ENCODE results near the gene UBE2G2. TPM values are rescaled to one million over a fixed set of nuclear protein-coding genes. Genes with fewer than 3 reads are reported as not detected.

UBE2G2 gene
- polyA plus RNA-seq, 1 donor from 2014 or later: 127 TPM

DNA sequence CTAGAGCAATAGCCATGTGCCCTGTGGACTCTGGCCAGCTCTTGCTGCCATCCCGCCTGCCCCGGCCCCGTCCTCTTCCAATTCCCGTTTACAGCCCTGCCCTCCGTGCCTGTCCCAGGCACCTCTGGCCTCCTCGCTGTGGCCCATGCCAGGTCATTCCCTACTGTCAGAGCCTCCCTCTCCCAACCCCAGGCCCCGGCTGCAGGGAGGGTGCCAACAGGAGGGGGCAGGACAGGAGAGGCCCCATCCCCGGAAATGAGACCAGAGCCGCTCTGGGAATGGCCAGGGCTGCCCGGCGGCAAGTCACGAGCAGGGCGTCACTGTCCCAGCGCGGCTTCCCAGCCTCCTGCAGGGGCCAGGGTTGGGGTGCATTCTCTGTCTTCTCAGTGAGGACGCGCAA, 66.8 kb downstream of the UBE2G2 start:
- H3K4me3 ChIP-seq (ENCODE audit: low read length): no peak overlapping the region
- no peaks in the 10 kb centered on the region for H3K36me3 ChIP-seq (ENCODE audit: insufficient read depth, low read length)
- no peaks in the 10 kb centered on the region for H3K79me2 ChIP-seq (replicated peaks; ENCODE audit: insufficient read depth, low read length)
- H3K9ac ChIP-seq (ENCODE audit: low read length): no peak overlapping the region
- no peaks in the 10 kb centered on the region for H4K20me1 ChIP-seq (ENCODE audit: insufficient read depth)
- TF ChIP-seq CTCF (IDR thresholded peaks at IDR 0.05; ENCODE audit: poor library complexity, severe bottlenecking) (no peak), RAD21 (conservative IDR thresholded peaks at IDR 0.05) (no peak), EP300 (conservative IDR thresholded peaks at IDR 0.05; ENCODE audit: poor library complexity, severe bottlenecking) (no peak), TAF1 (IDR thresholded peaks at IDR 0.05; ENCODE audit: low read depth) (no peak), MXI1 (conservative IDR thresholded peaks at IDR 0.05; ENCODE audit: poor library complexity, severe bottlenecking) (no peak), EZH2 (IDR thresholded peaks at IDR 0.05; ENCODE audit: borderline replicate concordance, insufficient read depth, low read length, poor library complexity, severe bottlenecking) (no peak), POLR2AphosphoS5 (IDR thresholded peaks at IDR 0.05) (no peak), SMC3 (conservative IDR thresholded peaks at IDR 0.05; ENCODE audit: poor library complexity) (no peak)
- TF ChIP-seq, protein P1, sequence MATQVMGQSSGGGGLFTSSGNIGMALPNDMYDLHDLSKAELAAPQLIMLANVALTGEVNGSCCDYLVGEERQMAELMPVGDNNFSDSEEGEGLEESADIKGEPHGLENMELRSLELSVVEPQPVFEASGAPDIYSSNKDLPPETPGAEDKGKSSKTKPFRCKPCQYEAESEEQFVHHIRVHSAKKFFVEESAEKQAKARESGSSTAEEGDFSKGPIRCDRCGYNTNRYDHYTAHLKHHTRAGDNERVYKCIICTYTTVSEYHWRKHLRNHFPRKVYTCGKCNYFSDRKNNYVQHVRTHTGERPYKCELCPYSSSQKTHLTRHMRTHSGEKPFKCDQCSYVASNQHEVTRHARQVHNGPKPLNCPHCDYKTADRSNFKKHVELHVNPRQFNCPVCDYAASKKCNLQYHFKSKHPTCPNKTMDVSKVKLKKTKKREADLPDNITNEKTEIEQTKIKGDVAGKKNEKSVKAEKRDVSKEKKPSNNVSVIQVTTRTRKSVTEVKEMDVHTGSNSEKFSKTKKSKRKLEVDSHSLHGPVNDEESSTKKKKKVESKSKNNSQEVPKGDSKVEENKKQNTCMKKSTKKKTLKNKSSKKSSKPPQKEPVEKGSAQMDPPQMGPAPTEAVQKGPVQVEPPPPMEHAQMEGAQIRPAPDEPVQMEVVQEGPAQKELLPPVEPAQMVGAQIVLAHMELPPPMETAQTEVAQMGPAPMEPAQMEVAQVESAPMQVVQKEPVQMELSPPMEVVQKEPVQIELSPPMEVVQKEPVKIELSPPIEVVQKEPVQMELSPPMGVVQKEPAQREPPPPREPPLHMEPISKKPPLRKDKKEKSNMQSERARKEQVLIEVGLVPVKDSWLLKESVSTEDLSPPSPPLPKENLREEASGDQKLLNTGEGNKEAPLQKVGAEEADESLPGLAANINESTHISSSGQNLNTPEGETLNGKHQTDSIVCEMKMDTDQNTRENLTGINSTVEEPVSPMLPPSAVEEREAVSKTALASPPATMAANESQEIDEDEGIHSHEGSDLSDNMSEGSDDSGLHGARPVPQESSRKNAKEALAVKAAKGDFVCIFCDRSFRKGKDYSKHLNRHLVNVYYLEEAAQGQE (IDR thresholded peaks at IDR 0.05; ENCODE audit: borderline replicate concordance): no peak
- H3F3A ChIP-seq (ENCODE audit: insufficient read depth, low read length, poor library complexity, severe bottlenecking): no peaks in the 10 kb centered on the region
- no peak overlapping the region for H3K4me2 ChIP-seq (ENCODE audit: low read length)
- no peaks in the 10 kb centered on the region for H3K9me2 ChIP-seq (ENCODE audit: insufficient read depth, low read length)
- H3K27ac ChIP-seq (ENCODE audit: low read length): no peak overlapping the region
- no peaks in the 10 kb centered on the region for H3K27me3 ChIP-seq (ENCODE audit: insufficient read depth, low read depth, low read length)
- H2AFZ ChIP-seq (ENCODE audit: low read depth, low read length): no peak overlapping the region
- H3K9me3 ChIP-seq (ENCODE audit: low read length): peaks cover 11% of the 10 kb centered on the region

DNA sequence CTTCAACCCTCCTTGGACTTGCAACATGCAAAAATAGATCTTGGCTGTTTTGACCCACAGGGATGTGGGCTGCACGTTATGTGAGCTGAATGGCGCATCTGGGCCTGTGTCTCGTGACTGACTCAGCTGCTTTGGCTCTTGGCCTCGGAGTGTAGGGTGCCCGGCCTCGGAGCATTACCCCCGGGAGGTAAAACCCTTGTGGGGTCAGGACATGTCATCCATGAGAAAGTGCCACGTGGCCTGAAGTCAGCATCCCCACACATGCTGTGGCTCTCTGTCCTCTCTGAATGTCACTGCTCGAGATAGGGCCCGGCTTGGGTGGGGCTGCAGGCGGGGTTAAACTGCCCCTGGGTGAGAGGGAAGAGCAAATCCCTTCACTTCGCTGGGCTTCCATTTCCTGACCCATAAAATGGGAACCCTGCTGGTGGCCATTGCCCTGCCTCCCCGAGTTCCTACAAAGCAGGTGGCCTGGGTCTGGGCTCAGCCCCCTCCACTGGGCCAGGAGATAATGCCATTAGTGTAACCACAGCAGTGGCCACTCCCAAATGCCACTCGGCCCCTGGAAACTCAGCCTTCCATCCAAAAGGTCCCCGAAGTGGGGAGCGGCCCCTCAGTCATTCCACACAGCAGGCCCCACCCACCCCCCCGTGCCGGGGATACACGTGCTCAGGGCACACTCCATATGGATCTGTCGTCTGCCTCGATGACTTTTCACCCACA, 67.4 kb downstream of the UBE2G2 start:
- H3K79me2 ChIP-seq (replicated peaks; ENCODE audit: insufficient read depth, low read length): no peaks in the 10 kb centered on the region
- H3K4me3 ChIP-seq (ENCODE audit: low read length): no peak overlapping the region
- H4K20me1 ChIP-seq (ENCODE audit: insufficient read depth): no peaks in the 10 kb centered on the region
- no peaks in the 10 kb centered on the region for H3F3A ChIP-seq (ENCODE audit: insufficient read depth, low read length, poor library complexity, severe bottlenecking)
- no peak overlapping the region for H3K27ac ChIP-seq (ENCODE audit: low read length)
- H3K27me3 ChIP-seq (ENCODE audit: insufficient read depth, low read depth, low read length): no peaks in the 10 kb centered on the region
- H3K9me2 ChIP-seq (ENCODE audit: insufficient read depth, low read length): no peaks in the 10 kb centered on the region
- no peak overlapping the region for H2AFZ ChIP-seq (ENCODE audit: low read depth, low read length)
- no peak overlapping the region for H3K9ac ChIP-seq (ENCODE audit: low read length)
- no peaks in the 10 kb centered on the region for H3K36me3 ChIP-seq (ENCODE audit: insufficient read depth, low read length)
- peaks cover 11% of the 10 kb centered on the region for H3K9me3 ChIP-seq (ENCODE audit: low read length)
- TF ChIP-seq EP300 (conservative IDR thresholded peaks at IDR 0.05; ENCODE audit: poor library complexity, severe bottlenecking): no peak
- no peak for TF ChIP-seq CTCF (IDR thresholded peaks at IDR 0.05; ENCODE audit: poor library complexity, severe bottlenecking)
- TF ChIP-seq RAD21 (conservative IDR thresholded peaks at IDR 0.05): no peak
- TF ChIP-seq POLR2AphosphoS5 (IDR thresholded peaks at IDR 0.05): no peak
- TF ChIP-seq MXI1 (conservative IDR thresholded peaks at IDR 0.05; ENCODE audit: poor library complexity, severe bottlenecking): no peak
- no peak for TF ChIP-seq EZH2 (IDR thresholded peaks at IDR 0.05; ENCODE audit: borderline replicate concordance, insufficient read depth, low read length, poor library complexity, severe bottlenecking)
- TF ChIP-seq TAF1 (IDR thresholded peaks at IDR 0.05; ENCODE audit: low read depth): no peak
- TF ChIP-seq SMC3 (conservative IDR thresholded peaks at IDR 0.05; ENCODE audit: poor library complexity): no peak
- TF ChIP-seq, protein P1 (IDR thresholded peaks at IDR 0.05; ENCODE audit: borderline replicate concordance): no peak
- H3K4me2 ChIP-seq (ENCODE audit: low read length): no peak overlapping the region

Data from neural cell (in vitro differentiated cells).